Esophagus squamous epithelium (tissue), 5 donors: ENCODE results near the gene DIS3L2. TPM values are rescaled to one million over a fixed set of nuclear protein-coding genes. Genes with fewer than 3 reads are reported as not detected.

Experiments used
- DNase-seq: peaks from one replicate; lab custom pipeline; 2025; lab: John Stamatoyannopoulos, UW
- H3K27ac ChIP-seq, 4 donors: fragments of 200-600 bp; sonication (generic); one replicate each; pipeline ENCODE4 v1.5.1; 2016 to 2019; ENCODE audit warnings: mild to moderate bottlenecking in 1 of 4
- H3K27me3 ChIP-seq, 4 donors: fragments of 200-600 bp; sonication (generic); 1 replicate in 3 of 4; 2 replicates in 1 of 4; pipeline versions ENCODE4 v1.5.1 to v1.6.0; 2017 to 2021; ENCODE audit warnings: antibody characterized with exemption in 1 of 4
- H3K36me3 ChIP-seq, 3 donors: fragments of 200-600 bp; sonication (generic); one replicate each; pipeline ENCODE4 v1.5.1; 2016 to 2019
- H3K4me1 ChIP-seq, 3 donors: fragments of 200-600 bp; sonication (generic); one replicate each; pipeline ENCODE4 v1.5.1; 2017 to 2019
- H3K4me3 ChIP-seq, 4 donors: fragments of 200-600 bp; sonication (generic); 1 replicate in 3 of 4; 2 replicates in 1 of 4; pipeline ENCODE4 v1.5.1; 2016 to 2019; ENCODE audit warnings: mild to moderate bottlenecking in 2 of 4, moderate library complexity in 1 of 4
- H3K9me3 ChIP-seq, 3 donors: fragments of 200-600 bp; sonication (generic); one replicate each; pipeline ENCODE4 v1.5.1; 2016 to 2019
- CTCF ChIP-seq, 6 experiments: fragments of 450-650 bp in 4 of 6; fragments of 200-600 bp in 2 of 6; sonication (generic) in 2 of 6; IDR thresholded peaks; one replicate each; pipeline ENCODE4 v1.5.1; 2016 to 2019; ENCODE audit warnings: antibody characterized with exemption in 6 of 6, mild to moderate bottlenecking in 4 of 6, moderate library complexity in 4 of 6
- POLR2A ChIP-seq, 4 donors: fragments of 450-650 bp; IDR thresholded peaks; one replicate each; pipeline ENCODE4 v1.6.1; 2017; ENCODE audit warnings: antibody characterized with exemption in 4 of 4, mild to moderate bottlenecking in 4 of 4, moderate library complexity in 3 of 4
- WGBS, 2 donors: methylation state at CpG; one replicate each; pipeline ENCODE4 v1.1.5; 2018; 5-methylcytosine and 5-hydroxymethylcytosine counted together
- intact Hi-C: fragments of 100-400 bp; cut with DNase I; formaldehyde crosslinking; loops from one replicate; pipeline ENCODE4 v1.15.0; 2022
- total RNA-seq, 4 donors: library from RNA; depleted of rRNA; stranded (reverse); fragments of >200 nt; gene quantifications; one replicate each; pipeline ENCODE4 v1.1.0, GENCODE V29; 2016
- donor health status: DM: yes; HTN: yes; CAD: no.

DIS3L2 gene
- total RNA-seq, 4 donors from 2014 or later = 14.5 to 42.8 (median 32.4) TPM

- H3K27me3 ChIP-seq = peaks cover 0 to 34% (median 0%) of the 10 kb centered on the region in 4 donors
Measured at GRCh38 chr2:231932985-231933915, 28.3 kb upstream of the DIS3L2 start.

DNA sequence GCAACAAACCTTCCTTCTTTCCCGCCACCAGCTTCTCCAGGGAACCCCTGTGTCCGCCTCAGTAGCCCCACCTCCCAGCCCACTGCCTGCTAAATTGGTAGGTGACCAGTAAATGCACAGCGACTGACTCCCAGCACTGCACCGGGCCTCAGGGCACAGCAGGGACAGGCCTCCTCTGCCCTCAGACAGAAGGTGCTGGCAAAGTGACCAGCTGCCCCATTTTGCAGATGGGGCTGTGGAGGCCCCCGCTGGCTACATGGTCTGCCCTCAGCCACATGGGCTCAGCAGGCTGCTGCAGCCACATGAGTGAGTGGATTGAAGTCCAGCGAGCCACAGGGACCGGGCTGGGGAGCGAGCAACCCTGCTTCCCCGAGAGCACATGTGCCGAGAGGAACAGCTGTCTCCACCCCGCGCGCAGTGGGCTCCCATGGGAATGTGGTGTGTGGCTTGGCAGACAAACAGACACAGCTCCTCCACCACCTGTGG is 27.6 kb upstream of the DIS3L2 start:
- H3K9me3 ChIP-seq = no peaks in the 10 kb centered on the region
- TF ChIP-seq CTCF (IDR thresholded peaks at IDR 0.05) = no peak
- TF ChIP-seq POLR2A (IDR thresholded peaks at IDR 0.05) = no peak
- H3K4me3 ChIP-seq = no peak overlapping the region
- H3K27ac ChIP-seq = no peak overlapping the region
- H3K4me1 ChIP-seq = peaks cover 0 to 11% (median 0%) of the 10 kb centered on the region in 3 donors
- peaks cover 0 to 27% (median 0%) of the 10 kb centered on the region in 4 donors for H3K27me3 ChIP-seq
- DNase-seq = no peak
- intact Hi-C loops = no loop called here
- no peaks in the 10 kb centered on the region for H3K36me3 ChIP-seq
- WGBS, 2 donors = 90% methylated on average over 2 of the region's 13 CpGs; no CpG with 5 or more reads in 1 of the 2 donors

More at GRCh38 chr2:231932985-231933915, 28.3 kb upstream of the DIS3L2 start:
- intact Hi-C loops = no loop called here
- H3K36me3 ChIP-seq = no peaks in the 10 kb centered on the region
- no peak overlapping the region for H3K27ac ChIP-seq
- no peak for TF ChIP-seq CTCF (IDR thresholded peaks at IDR 0.05)
- no peak for TF ChIP-seq POLR2A (IDR thresholded peaks at IDR 0.05)
- H3K4me3 ChIP-seq = no peak overlapping the region
- peaks cover 0 to 11% (median 0%) of the 10 kb centered on the region in 3 donors for H3K4me1 ChIP-seq
- no peaks in the 10 kb centered on the region for H3K9me3 ChIP-seq
- no peak for DNase-seq
- 82 to 84% methylated on average over 12 of the region's 15 CpGs for WGBS, 2 donors

- TF ChIP-seq CTCF (IDR thresholded peaks at IDR 0.05) = no peak
- no peak for TF ChIP-seq POLR2A (IDR thresholded peaks at IDR 0.05)
Measured at GRCh38 chr2:231934441-231935206, 26.9 kb upstream of the DIS3L2 start.

GRCh38 chr2:231935207-231935524 is 26.3 kb upstream of the DIS3L2 start:
- Histone ChIP-seq H3K4me1 (peaks cover 0 to 8% (median 0%) of the 10 kb centered on the region in 3 donors), H3K27ac (no peak overlapping the region), H3K9me3 (no peaks in the 10 kb centered on the region), H3K36me3 (no peaks in the 10 kb centered on the region), H3K4me3 (no peak overlapping the region), H3K27me3 (peaks cover 0 to 15% (median 0%) of the 10 kb centered on the region in 4 donors)
- 80% methylated on average over 1 of the region's 4 CpGs; no CpG with 5 or more reads in 1 of the 2 donors for WGBS, 2 donors
- no peak for DNase-seq
- no peak for TF ChIP-seq CTCF (IDR thresholded peaks at IDR 0.05)
- no peak for TF ChIP-seq POLR2A (IDR thresholded peaks at IDR 0.05)
- intact Hi-C loops = no loop called here

More at GRCh38 chr2:231934441-231935206, 26.9 kb upstream of the DIS3L2 start:
- Histone ChIP-seq H3K9me3 (no peaks in the 10 kb centered on the region), H3K27ac (no peak overlapping the region), H3K27me3 (peaks cover 0 to 21% (median 0%) of the 10 kb centered on the region in 4 donors), H3K36me3 (no peaks in the 10 kb centered on the region), H3K4me3 (no peak overlapping the region), H3K4me1 (peaks cover 0 to 11% (median 0%) of the 10 kb centered on the region in 3 donors)
- no peak for DNase-seq
- WGBS, 2 donors = 77% methylated on average over 3 of the region's 8 CpGs; no CpG with 5 or more reads in 1 of the 2 donors
- intact Hi-C loops = no loop called here
